Right renal pelvis (tissue), 4 donors: ENCODE data around the gene GPD1L. TPM values are rescaled to one million over a fixed set of nuclear protein-coding genes. Genes with fewer than 3 reads are reported as not detected.
A peak's percentile ranks its signal among the peaks of the same experiment; 100 is the strongest.
"Not testable (repeated sequence)": the region's sequence is repeated elsewhere in the genome, so short reads cannot be mapped to it uniquely, and the experiment has no call there.

Source experiments
- DNase-seq, 4 donors: peaks; one replicate each; pipeline ENCODE4 v3.0.0-alpha.2; 2013; ENCODE audit warnings: low read depth in 4 of 4, low spot score in 3 of 4, missing footprints in 1 of 4
- polyA plus RNA-seq, 4 donors: library from polyadenylated mRNA; unstranded; fragments of 120-200 nt; gene quantifications; one replicate each; pipeline ENCODE4 v1.2.1, GENCODE V29; 2013; ENCODE audit not compliant: insufficient read length in 4 of 4

The GPD1L gene
- 10 to 100 TPM; 19.2 to 25.6 (median 23.4) TPM for polyA plus RNA-seq

DNA sequence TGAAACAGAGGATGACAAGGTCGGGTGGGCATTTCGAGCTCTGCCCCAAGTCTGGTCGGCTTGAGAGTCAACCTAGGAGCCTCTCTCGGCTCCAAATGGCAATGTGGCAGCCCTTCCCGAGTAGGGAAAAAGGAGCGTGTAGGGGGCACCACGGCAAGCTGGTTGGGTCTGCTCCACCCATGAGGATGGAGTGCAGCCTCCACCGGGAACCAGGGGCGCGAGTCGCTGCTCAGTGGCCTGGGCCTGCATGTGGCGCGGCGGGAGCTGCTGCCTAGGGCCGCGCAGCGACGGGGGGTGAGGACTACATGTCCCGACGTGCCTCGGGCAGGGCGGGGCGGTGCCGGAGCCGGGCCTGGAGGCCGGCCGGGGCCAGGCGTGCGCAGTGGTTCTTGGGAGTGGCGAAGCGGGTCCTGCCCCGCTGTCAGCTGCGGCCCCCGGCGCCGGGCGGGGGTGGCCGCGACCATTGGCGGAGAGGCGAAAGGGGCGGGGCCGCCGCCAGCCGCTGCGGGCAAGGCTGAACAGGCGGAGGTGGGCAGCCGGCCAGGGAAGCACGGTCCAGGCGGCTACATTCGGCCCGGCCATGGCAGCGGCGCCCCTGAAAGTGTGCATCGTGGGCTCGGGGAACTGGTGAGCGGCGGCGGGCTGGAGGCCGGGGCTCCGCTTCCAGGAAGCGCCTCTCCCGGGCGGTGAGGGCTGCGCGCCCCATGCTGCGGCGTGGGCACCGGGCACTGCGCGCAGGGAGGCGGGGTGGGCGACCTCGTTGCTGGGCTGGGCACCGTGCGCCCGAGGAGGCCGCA lies at the start of gene GPD1L:
Gene GPD1L, plus strand, starts transcription at position 489 of the 797 bp plus-strand sequence. Its CDS starts 92 bp downstream, at position 581.
- peak; percentile 81 to 86 (median 84) for DNase-seq

GRCh38 chr3:32058465-32058864 lies 48.0 kb upstream of the GPD1L start:
- not testable (repeated sequence) for DNase-seq

DNA sequence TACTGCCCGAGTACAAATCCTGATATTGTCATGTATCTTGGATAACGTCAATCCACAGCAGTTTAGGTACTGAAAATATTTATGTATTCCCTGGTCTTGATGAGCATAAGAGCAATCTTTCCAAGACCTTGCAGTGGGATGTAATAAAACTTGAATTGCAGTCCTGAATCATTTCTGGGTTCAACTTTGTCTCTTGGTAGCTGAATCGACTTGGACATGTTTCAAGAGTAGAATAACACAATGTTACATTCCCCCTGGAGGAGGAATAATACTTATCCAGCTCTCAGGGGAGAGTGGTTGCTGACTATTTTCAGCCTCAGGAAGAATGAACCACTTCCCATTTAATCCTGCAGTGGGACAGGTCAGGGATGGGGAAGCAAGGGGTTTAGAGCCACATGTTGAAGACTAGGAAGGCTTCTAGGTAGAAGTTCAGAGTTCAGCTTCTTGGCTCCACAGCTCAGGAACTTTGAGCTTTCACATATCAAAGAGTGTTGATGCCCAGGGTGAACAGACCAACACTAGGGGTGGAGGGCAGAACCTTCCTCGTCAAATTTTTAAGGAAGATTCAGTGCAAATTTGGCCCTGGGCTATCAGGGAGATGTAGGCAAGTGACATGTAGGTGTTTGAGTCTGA lies 43.4 kb upstream of the GPD1L start:
- no peak for DNase-seq

DNA sequence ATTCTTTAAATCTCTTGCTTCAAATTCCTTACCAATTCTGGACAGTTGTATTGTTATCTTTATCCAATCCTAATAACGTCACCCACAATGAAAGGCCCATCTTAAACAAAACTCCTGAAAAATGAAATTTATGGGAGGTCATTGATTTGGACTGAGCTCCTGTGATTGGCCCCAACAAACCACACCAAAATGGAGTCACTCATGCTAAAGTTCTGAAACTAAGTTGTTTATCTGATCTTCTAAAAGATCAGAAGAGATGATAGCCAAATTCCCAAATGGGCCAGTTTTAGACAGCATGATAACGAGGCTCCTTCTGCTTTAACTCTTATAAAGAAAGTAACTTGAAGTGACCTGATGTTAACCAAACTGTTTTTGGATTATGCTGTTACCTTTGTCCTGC lies 39.7 kb upstream of the GPD1L start:
- no peak for DNase-seq

- DNase-seq: not testable (repeated sequence)
Observed at GRCh38 chr3:32074194-32074593, 32.2 kb upstream of the GPD1L start.

GRCh38 chr3:32076566-32076965 lies 29.9 kb upstream of the GPD1L start:
- no peak for DNase-seq

GRCh38 chr3:32077260-32078084 lies 28.9 kb upstream of the GPD1L start:
- peak in 2 of 4 donors; percentile 19 to 33 for DNase-seq

- no peak for DNase-seq
Observed at GRCh38 chr3:32078085-32078634, 28.3 kb upstream of the GPD1L start.

DNA sequence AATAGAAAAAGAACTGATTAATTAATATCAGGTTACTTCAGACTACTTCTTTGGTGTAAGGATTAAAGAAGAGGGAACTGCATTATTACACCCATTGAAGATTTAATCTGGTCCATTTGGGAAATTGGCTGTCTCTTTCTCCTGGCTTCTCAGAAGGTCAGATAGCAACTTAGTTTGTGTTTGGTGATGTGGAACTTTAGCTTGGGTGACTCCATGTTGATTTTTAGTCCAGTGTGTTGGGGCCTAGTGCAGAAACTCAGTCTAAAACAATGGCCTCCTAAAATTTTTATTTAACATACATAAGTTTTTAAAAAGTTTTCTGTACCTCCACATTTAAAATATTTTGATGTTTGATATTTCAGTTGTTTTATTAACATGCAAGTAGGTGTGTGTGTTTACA lies 27.6 kb upstream of the GPD1L start:
- no peak for DNase-seq

- DNase-seq: no peak
Observed at GRCh38 chr3:32082721-32083120, 23.7 kb upstream of the GPD1L start.

GRCh38 chr3:32083702-32084270 lies 22.6 kb upstream of the GPD1L start:
- DNase-seq: no peak

DNA sequence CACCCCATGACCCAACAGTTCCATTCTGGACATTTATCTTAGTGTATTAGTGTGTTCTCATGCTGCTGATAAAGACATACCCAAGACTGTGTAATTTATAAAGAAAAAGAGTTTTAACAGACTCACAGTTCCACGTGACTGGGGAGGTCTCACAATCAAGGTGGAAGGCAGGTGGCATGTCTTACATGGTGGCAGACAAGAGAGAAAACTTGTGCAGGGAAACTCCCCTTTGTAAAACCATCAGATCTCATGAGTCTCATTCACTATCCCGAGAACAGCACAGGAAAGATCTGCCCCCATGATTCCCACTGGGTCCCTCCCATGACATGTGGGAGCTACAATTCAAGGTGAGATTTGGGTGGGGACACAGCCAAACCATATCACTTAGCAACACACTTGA lies 21.6 kb upstream of the GPD1L start:
- DNase-seq: no peak

- DNase-seq: no peak
Observed at GRCh38 chr3:32086464-32086863, 20.0 kb upstream of the GPD1L start.

- DNase-seq: no peak
Observed at GRCh38 chr3:32089476-32089875, 16.9 kb upstream of the GPD1L start.

GRCh38 chr3:32093204-32093603 lies 13.2 kb upstream of the GPD1L start:
- no peak for DNase-seq

- DNase-seq: no peak
Observed at GRCh38 chr3:32095431-32095830, 11.0 kb upstream of the GPD1L start.

DNA sequence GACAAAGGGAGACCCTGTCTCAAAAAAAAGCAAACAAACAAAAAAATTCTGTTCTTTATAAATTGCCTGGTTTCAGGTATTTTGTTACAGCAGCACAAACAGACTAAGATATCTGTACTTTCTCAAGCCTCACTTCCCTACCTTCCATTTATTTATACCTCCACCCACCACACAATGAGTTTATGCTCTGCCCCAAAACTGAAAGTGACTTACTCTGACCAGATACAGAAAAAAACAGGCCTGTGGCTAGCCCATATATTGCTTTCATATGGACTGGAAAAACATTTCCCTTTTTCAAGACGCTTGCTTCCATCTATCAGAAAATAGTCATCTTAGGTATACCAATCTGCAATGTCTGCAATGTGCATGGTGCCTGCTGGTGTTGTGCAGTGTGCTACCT lies 8.7 kb upstream of the GPD1L start:
- no peak for DNase-seq

DNA sequence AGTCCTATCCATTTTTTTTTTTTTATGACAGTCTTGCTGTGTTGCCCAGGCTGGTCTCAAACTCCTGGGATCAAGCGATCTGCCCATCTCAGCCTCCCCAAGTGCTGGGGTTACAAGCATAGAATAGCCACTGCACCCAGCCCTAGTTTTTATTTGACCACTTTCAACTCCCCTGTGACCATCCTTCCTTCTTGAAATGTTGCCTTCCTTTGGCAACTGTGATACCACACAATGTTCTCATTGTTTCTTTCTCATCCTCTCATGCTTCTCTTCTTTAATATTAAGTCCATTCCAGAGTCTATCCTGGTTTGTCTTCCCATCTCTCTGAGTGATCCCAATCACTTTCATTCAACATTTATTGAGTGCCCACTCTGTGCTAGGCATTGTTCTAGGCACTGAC lies 7.9 kb upstream of the GPD1L start:
- DNase-seq: no peak

GRCh38 chr3:32100465-32100864 lies 6.0 kb upstream of the GPD1L start:
- no peak for DNase-seq

GRCh38 chr3:32102289-32102688 lies 4.1 kb upstream of the GPD1L start:
- no peak for DNase-seq

DNA sequence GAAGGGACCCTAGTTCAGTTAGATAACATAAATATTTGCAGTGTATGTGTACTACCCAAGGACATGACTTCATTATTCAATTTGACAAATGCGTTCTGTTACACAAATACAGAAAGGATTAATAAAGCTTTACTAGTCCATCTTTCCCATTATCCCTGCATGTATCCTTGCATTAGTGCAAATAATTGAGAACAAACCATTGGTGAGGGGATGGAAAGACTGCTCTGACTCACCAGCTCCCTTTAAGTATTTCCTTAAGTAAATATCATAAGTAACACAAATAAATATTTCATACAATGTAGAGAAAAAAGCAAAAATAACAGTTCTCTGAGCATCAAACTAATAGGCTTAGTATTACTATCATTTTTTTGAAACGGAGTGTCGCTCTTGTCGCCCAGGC lies 1.9 kb upstream of the GPD1L start:
- no peak for DNase-seq
